ENCODE data around the gene TXNDC8. TPM values are rescaled to one million over a fixed set of nuclear protein-coding genes. Genes with fewer than 3 reads are reported as not detected.
"Not testable (repeated sequence)": the region's sequence is repeated elsewhere in the genome, so short reads cannot be mapped to it uniquely, and the experiment has no call there.

TXNDC8 gene
- total RNA-seq, result not detected
- not detected for polyA plus RNA-seq

GRCh38 chr9:110337727-110338126 lies at the start of gene TXNDC8:
TSS of gene TXNDC8 (minus strand) at chr9:110337863.
- Histone ChIP-seq H3K36me3 (ENCODE audit: insufficient read depth) (no peaks in the 10 kb centered on the region), H3K27ac (ENCODE audit: low read depth) (no peak within 1 kb of the TSS), H3K4me1 (ENCODE audit: insufficient read depth) (no peaks in the 10 kb centered on the region), H3K4me3 (ENCODE audit: low read depth, low read length) (no peak within 1 kb of the TSS)
- DNase-seq (ENCODE audit: extremely low spot score), result no peak
- WGBS, result 37% methylated on average over 1 of the region's 1 CpG

- no peak for DNase-seq (ENCODE audit: extremely low spot score)
- Histone ChIP-seq H3K27ac (ENCODE audit: low read depth) (no peak overlapping the region), H3K36me3 (ENCODE audit: insufficient read depth) (no peaks in the 10 kb centered on the region), H3K4me3 (ENCODE audit: low read depth, low read length) (no peak overlapping the region), H3K4me1 (ENCODE audit: insufficient read depth) (no peaks in the 10 kb centered on the region)
- 92% methylated on average over 6 of the region's 6 CpGs for WGBS
These were observed 45.8 kb upstream of the TXNDC8 start for GRCh38 chr9:110383491-110383890.

GRCh38 chr9:110382731-110383130 lies 45.1 kb upstream of the TXNDC8 start:
- WGBS, result 92% methylated on average over 4 of the region's 4 CpGs
- Histone ChIP-seq H3K4me3 (ENCODE audit: low read depth, low read length) (no peak overlapping the region), H3K36me3 (ENCODE audit: insufficient read depth) (no peaks in the 10 kb centered on the region), H3K27ac (ENCODE audit: low read depth) (no peak overlapping the region), H3K4me1 (ENCODE audit: insufficient read depth) (no peaks in the 10 kb centered on the region)
- DNase-seq (ENCODE audit: extremely low spot score), result no peak

- no peaks in the 10 kb centered on the region for H3K4me1 ChIP-seq (ENCODE audit: insufficient read depth)
- 68% methylated on average over 6 of the region's 6 CpGs for WGBS
- peak; percentile 35 for DNase-seq (ENCODE audit: extremely low spot score)
- H3K36me3 ChIP-seq (ENCODE audit: insufficient read depth), result no peaks in the 10 kb centered on the region
- H3K4me3 ChIP-seq (ENCODE audit: low read depth, low read length), result no peak overlapping the region
- H3K27ac ChIP-seq (ENCODE audit: low read depth), result no peak overlapping the region
These were observed 33.8 kb upstream of the TXNDC8 start for GRCh38 chr9:110371411-110372007.

GRCh38 chr9:110370315-110370714 lies 32.7 kb upstream of the TXNDC8 start:
- no peak for DNase-seq (ENCODE audit: extremely low spot score)
- no peak overlapping the region for H3K27ac ChIP-seq (ENCODE audit: low read depth)
- H3K4me3 ChIP-seq (ENCODE audit: low read depth, low read length), result no peak overlapping the region
- no peaks in the 10 kb centered on the region for H3K36me3 ChIP-seq (ENCODE audit: insufficient read depth)
- WGBS, result 35% methylated on average over 3 of the region's 3 CpGs
- H3K4me1 ChIP-seq (ENCODE audit: insufficient read depth), result no peaks in the 10 kb centered on the region

- no peak overlapping the region for H3K4me3 ChIP-seq (ENCODE audit: low read depth, low read length)
- H3K27ac ChIP-seq (ENCODE audit: low read depth), result no peak overlapping the region
- DNase-seq (ENCODE audit: extremely low spot score), result no peak
- no peaks in the 10 kb centered on the region for H3K4me1 ChIP-seq (ENCODE audit: insufficient read depth)
- WGBS, result 92% methylated on average over 2 of the region's 2 CpGs
- no peaks in the 10 kb centered on the region for H3K36me3 ChIP-seq (ENCODE audit: insufficient read depth)
These were observed 26.8 kb upstream of the TXNDC8 start for GRCh38 chr9:110364451-110364850.

GRCh38 chr9:110358992-110359391 lies 21.3 kb upstream of the TXNDC8 start:
- 80% methylated on average over 1 of the region's 2 CpGs for WGBS
- not testable (repeated sequence) for DNase-seq (ENCODE audit: extremely low spot score); H3K4me3 ChIP-seq (ENCODE audit: low read depth, low read length); H3K4me1 ChIP-seq (ENCODE audit: insufficient read depth); H3K36me3 ChIP-seq (ENCODE audit: insufficient read depth); H3K27ac ChIP-seq (ENCODE audit: low read depth)

- no peaks in the 10 kb centered on the region for H3K4me1 ChIP-seq (ENCODE audit: insufficient read depth)
- DNase-seq (ENCODE audit: extremely low spot score), result no peak
- no peak overlapping the region for H3K27ac ChIP-seq (ENCODE audit: low read depth)
- 71% methylated on average over 2 of the region's 2 CpGs for WGBS
- no peaks in the 10 kb centered on the region for H3K36me3 ChIP-seq (ENCODE audit: insufficient read depth)
- H3K4me3 ChIP-seq (ENCODE audit: low read depth, low read length), result no peak overlapping the region
These were observed 19.8 kb upstream of the TXNDC8 start for GRCh38 chr9:110357505-110357904.

- WGBS, result 90% methylated on average over 4 of the region's 4 CpGs
- Histone ChIP-seq H3K36me3 (ENCODE audit: insufficient read depth) (no peaks in the 10 kb centered on the region), H3K4me3 (ENCODE audit: low read depth, low read length) (no peak overlapping the region), H3K27ac (ENCODE audit: low read depth) (no peak overlapping the region), H3K4me1 (ENCODE audit: insufficient read depth) (no peaks in the 10 kb centered on the region)
- DNase-seq (ENCODE audit: extremely low spot score), result no peak
These were observed 19.2 kb upstream of the TXNDC8 start for GRCh38 chr9:110356639-110357395.

- no peak overlapping the region for H3K27ac ChIP-seq (ENCODE audit: low read depth)
- DNase-seq (ENCODE audit: extremely low spot score), result no peak
- H3K36me3 ChIP-seq (ENCODE audit: insufficient read depth), result no peaks in the 10 kb centered on the region
- H3K4me1 ChIP-seq (ENCODE audit: insufficient read depth), result no peaks in the 10 kb centered on the region
- 95% methylated on average over 2 of the region's 2 CpGs for WGBS
- H3K4me3 ChIP-seq (ENCODE audit: low read depth, low read length), result no peak overlapping the region
These were observed 18.2 kb upstream of the TXNDC8 start for GRCh38 chr9:110355911-110356310.

- no peak for DNase-seq (ENCODE audit: extremely low spot score)
- Histone ChIP-seq H3K4me3 (ENCODE audit: low read depth, low read length) (no peak overlapping the region), H3K36me3 (ENCODE audit: insufficient read depth) (no peaks in the 10 kb centered on the region), H3K4me1 (ENCODE audit: insufficient read depth) (no peaks in the 10 kb centered on the region), H3K27ac (ENCODE audit: low read depth) (no peak overlapping the region)
- 17% methylated on average over 1 of the region's 1 CpG for WGBS
These were observed 13.4 kb upstream of the TXNDC8 start for GRCh38 chr9:110351009-110351467.

- 48% methylated on average over 3 of the region's 3 CpGs for WGBS
- DNase-seq (ENCODE audit: extremely low spot score), result no peak
- Histone ChIP-seq H3K4me3 (ENCODE audit: low read depth, low read length) (no peak overlapping the region), H3K4me1 (ENCODE audit: insufficient read depth) (no peaks in the 10 kb centered on the region), H3K27ac (ENCODE audit: low read depth) (no peak overlapping the region), H3K36me3 (ENCODE audit: insufficient read depth) (no peaks in the 10 kb centered on the region)
These were observed 8.7 kb upstream of the TXNDC8 start for GRCh38 chr9:110346325-110346724.

GRCh38 chr9:110344821-110345220 lies 7.2 kb upstream of the TXNDC8 start:
- Histone ChIP-seq H3K4me3 (ENCODE audit: low read depth, low read length) (no peak overlapping the region), H3K27ac (ENCODE audit: low read depth) (no peak overlapping the region), H3K36me3 (ENCODE audit: insufficient read depth) (no peaks in the 10 kb centered on the region), H3K4me1 (ENCODE audit: insufficient read depth) (no peaks in the 10 kb centered on the region)
- no peak for DNase-seq (ENCODE audit: extremely low spot score)
- 65% methylated on average over 6 of the region's 6 CpGs for WGBS

- 73% methylated on average over 5 of the region's 5 CpGs for WGBS
- H3K27ac ChIP-seq (ENCODE audit: low read depth), result no peak overlapping the region
- H3K36me3 ChIP-seq (ENCODE audit: insufficient read depth), result no peaks in the 10 kb centered on the region
- H3K4me3 ChIP-seq (ENCODE audit: low read depth, low read length), result no peak overlapping the region
- no peaks in the 10 kb centered on the region for H3K4me1 ChIP-seq (ENCODE audit: insufficient read depth)
- no peak for DNase-seq (ENCODE audit: extremely low spot score)
These were observed 5.9 kb upstream of the TXNDC8 start for GRCh38 chr9:110343551-110343950.
